ENCODE measurements around the gene PRR30.
"Not testable (repeated sequence)": the region's sequence is repeated elsewhere in the genome, so short reads cannot be mapped to it uniquely, and the experiment has no call there.

The PRR30 gene

GRCh38 chr2:27127883-27128667, 11.1 kb downstream of the PRR30 start:
- no peak for DNase-seq

- DNase-seq = no peak
Observed at GRCh38 chr2:27126252-27126710, 12.9 kb downstream of the PRR30 start.

GRCh38 chr2:27125104-27125503, 14.1 kb downstream of the PRR30 start:
- DNase-seq = no peak

- peak; percentile 69 for DNase-seq
Observed at GRCh38 chr2:27123302-27124150, 15.7 kb downstream of the PRR30 start, which contains the start of gene ABHD1. TSS of gene ABHD1 (plus strand) at chr2:27123815. CDS start at chr2:27123949, 134 bp downstream.

- DNase-seq = no peak
Observed at GRCh38 chr2:27122791-27123190, 16.4 kb downstream of the PRR30 start.

- DNase-seq = no peak
Observed at GRCh38 chr2:27121906-27122305, 17.3 kb downstream of the PRR30 start.

- not testable (repeated sequence) for DNase-seq
Observed at GRCh38 chr2:27119330-27119670, 19.9 kb downstream of the PRR30 start.

- no peak for DNase-seq
Observed at GRCh38 chr2:27118525-27119329, 20.5 kb downstream of the PRR30 start, which contains the start of gene CGREF1. TSS of gene CGREF1 (minus strand) at chr2:27119128. CDS start at chr2:27104366, 14,762 bp downstream.

- no peak for DNase-seq
Observed at GRCh38 chr2:27117995-27118524, 21.1 kb downstream of the PRR30 start.

GRCh38 chr2:27115519-27115918, 23.7 kb downstream of the PRR30 start:
- no peak for DNase-seq

- DNase-seq = not testable (repeated sequence)
Observed at GRCh38 chr2:27111392-27112078, 27.7 kb downstream of the PRR30 start.

GRCh38 chr2:27110603-27111352, 28.4 kb downstream of the PRR30 start:
- DNase-seq = not testable (repeated sequence)

GRCh38 chr2:27109083-27109482, 30.1 kb downstream of the PRR30 start:
- no peak for DNase-seq

- DNase-seq = no peak
Observed at GRCh38 chr2:27108221-27108620, 31.0 kb downstream of the PRR30 start.

GRCh38 chr2:27105981-27106380, 33.2 kb downstream of the PRR30 start:
- no peak for DNase-seq

GRCh38 chr2:27102329-27102728, 36.9 kb downstream of the PRR30 start:
- no peak for DNase-seq

GRCh38 chr2:27100036-27100435, 39.2 kb downstream of the PRR30 start:
- no peak for DNase-seq

GRCh38 chr2:27099334-27099955, 39.8 kb downstream of the PRR30 start:
- no peak for DNase-seq

- no peak for DNase-seq
Observed at GRCh38 chr2:27097341-27097740, 41.9 kb downstream of the PRR30 start.

GRCh38 chr2:27096748-27097297, 42.4 kb downstream of the PRR30 start:
- DNase-seq = no peak

All from activated naive CD4-positive, alpha-beta T cell treated with Interleukin-2 at 50 U/mL for 16 hours (primary cell).